ENCODE measurements around the gene ICAM4.

ICAM4 gene

GRCh38 chr19:10259162-10259905, 27.4 kb upstream of the ICAM4 start:
- TF ChIP-seq ISL1 (CRISPR knock-in tag; IDR thresholded peaks at IDR 0.05) (no peak), ZFP30 (CRISPR knock-in tag; IDR thresholded peaks at IDR 0.05) (no peak), ZNF70 (CRISPR knock-in tag; IDR thresholded peaks at IDR 0.05) (no peak), ZNF8 (CRISPR knock-in tag; IDR thresholded peaks at IDR 0.05) (no peak), RARB (CRISPR knock-in tag; IDR thresholded peaks at IDR 0.05) (no peak), ESRRG (CRISPR knock-in tag; IDR thresholded peaks at IDR 0.05) (no peak), ZFP3 (CRISPR knock-in tag; IDR thresholded peaks at IDR 0.05) (no peak), TCF4 (CRISPR knock-in tag; IDR thresholded peaks at IDR 0.05; ENCODE audit: borderline replicate concordance) (no peak), SNAI2 (CRISPR knock-in tag; IDR thresholded peaks at IDR 0.05) (no peak), PPARA (CRISPR knock-in tag; IDR thresholded peaks at IDR 0.05; ENCODE audit: borderline replicate concordance) (no peak), CSRNP3 (CRISPR knock-in tag; IDR thresholded peaks at IDR 0.05) (no peak)
- ATAC-seq = peak; percentile 75

GRCh38 chr19:10260141-10260584, 26.6 kb upstream of the ICAM4 start:
- TF ChIP-seq ZNF70 (CRISPR knock-in tag; IDR thresholded peaks at IDR 0.05) (no peak), ZFP3 (CRISPR knock-in tag; IDR thresholded peaks at IDR 0.05) (no peak), RARB (CRISPR knock-in tag; IDR thresholded peaks at IDR 0.05) (no peak), CSRNP3 (CRISPR knock-in tag; IDR thresholded peaks at IDR 0.05) (no peak), ARNTL (CRISPR knock-in tag; IDR thresholded peaks at IDR 0.05; ENCODE audit: borderline replicate concordance, low read depth) (no peak), TOX (CRISPR knock-in tag; IDR thresholded peaks at IDR 0.05; ENCODE audit: borderline replicate concordance) (no peak), TCF4 (CRISPR knock-in tag; IDR thresholded peaks at IDR 0.05; ENCODE audit: borderline replicate concordance) (no peak), ESRRG (CRISPR knock-in tag; IDR thresholded peaks at IDR 0.05) (no peak), SNAI2 (CRISPR knock-in tag; IDR thresholded peaks at IDR 0.05) (no peak), CSDC2 (CRISPR knock-in tag; IDR thresholded peaks at IDR 0.05) (no peak), GLIS3 (CRISPR knock-in tag; IDR thresholded peaks at IDR 0.05) (no peak), BACH2 (CRISPR knock-in tag; IDR thresholded peaks at IDR 0.05; ENCODE audit: borderline replicate concordance) (no peak), PATZ1 (CRISPR knock-in tag; IDR thresholded peaks at IDR 0.05; ENCODE audit: borderline replicate concordance) (no peak), ISL1 (CRISPR knock-in tag; IDR thresholded peaks at IDR 0.05) (no peak), ZNF8 (CRISPR knock-in tag; IDR thresholded peaks at IDR 0.05) (no peak), ZNF565 (CRISPR knock-in tag; conservative IDR thresholded peaks at IDR 0.05; ENCODE audit: low read depth) (no peak), CREB5 (CRISPR knock-in tag; IDR thresholded peaks at IDR 0.05; ENCODE audit: low read depth) (no peak)
- TF ChIP-seq, protein P1, sequence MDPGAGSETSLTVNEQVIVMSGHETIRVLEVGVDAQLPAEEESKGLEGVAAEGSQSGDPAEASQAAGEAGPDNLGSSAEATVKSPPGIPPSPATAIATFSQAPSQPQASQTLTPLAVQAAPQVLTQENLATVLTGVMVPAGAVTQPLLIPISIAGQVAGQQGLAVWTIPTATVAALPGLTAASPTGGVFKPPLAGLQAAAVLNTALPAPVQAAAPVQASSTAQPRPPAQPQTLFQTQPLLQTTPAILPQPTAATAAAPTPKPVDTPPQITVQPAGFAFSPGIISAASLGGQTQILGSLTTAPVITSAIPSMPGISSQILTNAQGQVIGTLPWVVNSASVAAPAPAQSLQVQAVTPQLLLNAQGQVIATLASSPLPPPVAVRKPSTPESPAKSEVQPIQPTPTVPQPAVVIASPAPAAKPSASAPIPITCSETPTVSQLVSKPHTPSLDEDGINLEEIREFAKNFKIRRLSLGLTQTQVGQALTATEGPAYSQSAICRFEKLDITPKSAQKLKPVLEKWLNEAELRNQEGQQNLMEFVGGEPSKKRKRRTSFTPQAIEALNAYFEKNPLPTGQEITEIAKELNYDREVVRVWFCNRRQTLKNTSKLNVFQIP (CRISPR knock-in tag; IDR thresholded peaks at IDR 0.05; ENCODE audit: borderline replicate concordance, low read depth) = no peak
- ATAC-seq = no peak

DNA sequence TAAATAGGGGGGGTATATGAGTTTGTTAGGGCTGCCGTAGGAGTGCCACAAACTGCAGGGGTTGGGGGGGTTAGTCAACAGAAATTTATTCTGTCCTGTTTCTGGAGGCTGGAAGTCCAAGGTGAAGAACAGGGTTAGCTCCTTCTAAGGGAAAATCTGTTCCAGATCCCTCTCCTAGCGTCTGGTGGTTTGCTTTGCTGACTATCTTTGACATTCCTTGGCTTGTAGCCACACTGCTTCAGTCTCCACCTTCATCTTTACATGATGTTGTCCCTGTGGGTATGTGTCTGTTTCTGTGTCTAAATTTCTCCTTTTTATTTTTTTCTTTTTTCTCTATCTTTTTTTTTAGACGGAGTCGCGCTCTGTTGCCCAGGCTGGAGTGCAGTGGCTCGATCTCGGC, 24.0 kb upstream of the ICAM4 start:
- peak; percentile 63 for ATAC-seq
- TF ChIP-seq CSRNP3 (CRISPR knock-in tag; IDR thresholded peaks at IDR 0.05) (no peak), ISL1 (CRISPR knock-in tag; IDR thresholded peaks at IDR 0.05) (no peak), ZNF8 (CRISPR knock-in tag; IDR thresholded peaks at IDR 0.05) (no peak), BACH2 (CRISPR knock-in tag; IDR thresholded peaks at IDR 0.05; ENCODE audit: borderline replicate concordance) (no peak), TCF4 (CRISPR knock-in tag; IDR thresholded peaks at IDR 0.05; ENCODE audit: borderline replicate concordance) (no peak), CSDC2 (CRISPR knock-in tag; IDR thresholded peaks at IDR 0.05) (no peak), ARNTL (CRISPR knock-in tag; IDR thresholded peaks at IDR 0.05; ENCODE audit: borderline replicate concordance, low read depth) (no peak), OSR1 (CRISPR knock-in tag; IDR thresholded peaks at IDR 0.05) (no peak), ZFP3 (CRISPR knock-in tag; IDR thresholded peaks at IDR 0.05) (no peak), CREB5 (CRISPR knock-in tag; IDR thresholded peaks at IDR 0.05; ENCODE audit: low read depth) (no peak), SNAI2 (CRISPR knock-in tag; IDR thresholded peaks at IDR 0.05) (no peak), ZNF70 (CRISPR knock-in tag; IDR thresholded peaks at IDR 0.05) (no peak), PPARA (CRISPR knock-in tag; IDR thresholded peaks at IDR 0.05; ENCODE audit: borderline replicate concordance) (no peak), RARB (CRISPR knock-in tag; IDR thresholded peaks at IDR 0.05) (no peak), GLIS3 (CRISPR knock-in tag; IDR thresholded peaks at IDR 0.05) (no peak)
- TF ChIP-seq, protein P1 (CRISPR knock-in tag; IDR thresholded peaks at IDR 0.05; ENCODE audit: borderline replicate concordance, low read depth) = no peak
